Measurements from ENCODE around the gene ATP6AP2. TPM values are rescaled to one million over a fixed set of nuclear protein-coding genes. Genes with fewer than 3 reads are reported as not detected.
"Not testable (repeated sequence)": the region's sequence is repeated elsewhere in the genome, so short reads cannot be mapped to it uniquely, and the experiment has no call there.

The ATP6AP2 gene
- total and polyA plus RNA-seq, 7 donors: 16.8 to 121 (median 86.4) TPM

GRCh38 chrX:40579900-40580536 is 752 bp upstream of the ATP6AP2 start:
- intact Hi-C loops (cut with DNase I): loop anchor here (5.0 kb wide), 2 partner anchors 38 to 62 kb away; no protein-coding TSS in a partner anchor
- WGBS, 2 donors: 4 to 13% methylated on average over 12 of the region's 12 CpGs
- no peak for DNase-seq
- H3K27ac ChIP-seq: peak overlapping the region; percentile 90 to 98 (median 93)
- H3K9me3 ChIP-seq: no peaks in the 10 kb centered on the region
- no peak for TF ChIP-seq POLR2A (IDR thresholded peaks at IDR 0.05)
- TF ChIP-seq POLR2AphosphoS5 (IDR thresholded peaks at IDR 0.05): no peak
- no peak for TF ChIP-seq EP300 (IDR thresholded peaks at IDR 0.05)
- TF ChIP-seq CTCF (IDR thresholded peaks at IDR 0.05): no peak
- H3K36me3 ChIP-seq: no peaks in the 10 kb centered on the region
- no peaks in the 10 kb centered on the region for H3K27me3 ChIP-seq
- peak overlapping the region; percentile 56 to 86 (median 82) for H3K4me3 ChIP-seq
- peaks cover 0 to 10% (median 8%) of the 10 kb centered on the region in 4 donors for H3K4me1 ChIP-seq

GRCh38 chrX:40581336-40581920 is 658 bp downstream of the ATP6AP2 start:
- TF ChIP-seq POLR2A (IDR thresholded peaks at IDR 0.05) (no peak), EP300 (IDR thresholded peaks at IDR 0.05) (no peak), CTCF (IDR thresholded peaks at IDR 0.05) (no peak), POLR2AphosphoS5 (IDR thresholded peaks at IDR 0.05) (no peak)
- intact Hi-C loops (cut with DNase I): loop anchor here (5.0 kb wide), 2 partner anchors 39 to 61 kb away; no protein-coding TSS in a partner anchor

GRCh38 chrX:40582178-40582577 is 1.4 kb downstream of the ATP6AP2 start:
- not testable (repeated sequence) for H3K27me3 ChIP-seq, H3K27ac ChIP-seq, H3K4me1 ChIP-seq, DNase-seq, H3K36me3 ChIP-seq, H3K9me3 ChIP-seq
- peak overlapping the region in 1 of 4 donors; percentile 86 for H3K4me3 ChIP-seq
- 91 to 95% methylated on average over 13 of the region's 13 CpGs for WGBS, 2 donors
- intact Hi-C loops (cut with DNase I): loop anchor here (5.0 kb wide), 2 partner anchors 40 to 60 kb away; no protein-coding TSS in a partner anchor

More at GRCh38 chrX:40581336-40581920, 658 bp downstream of the ATP6AP2 start:
- WGBS, 2 donors: 1 to 3% methylated on average over 15 of the region's 15 CpGs
- Histone ChIP-seq H3K4me3 (peak overlapping the region; percentile 56 to 86 (median 82)), H3K36me3 (no peaks in the 10 kb centered on the region), H3K4me1 (peaks cover 0 to 10% (median 8%) of the 10 kb centered on the region in 4 donors), H3K9me3 (no peaks in the 10 kb centered on the region), H3K27me3 (no peaks in the 10 kb centered on the region), H3K27ac (peak overlapping the region; percentile 90 to 98 (median 93))
- DNase-seq: no peak

- TF ChIP-seq EP300 (IDR thresholded peaks at IDR 0.05): no peak
- no peak for TF ChIP-seq POLR2AphosphoS5 (IDR thresholded peaks at IDR 0.05)
- no peak for TF ChIP-seq POLR2A (IDR thresholded peaks at IDR 0.05)
- no peak for TF ChIP-seq CTCF (IDR thresholded peaks at IDR 0.05)
- 90 to 93% methylated on average over 2 of the region's 2 CpGs for WGBS, 2 donors
- H3K27ac ChIP-seq: no peak overlapping the region
Observed at GRCh38 chrX:40582811-40583210, 2.0 kb downstream of the ATP6AP2 start.

GRCh38 chrX:40587623-40588022 is 6.9 kb downstream of the ATP6AP2 start:
- intact Hi-C loops (cut with DNase I); H3K4me1 ChIP-seq; H3K27ac ChIP-seq; H3K9me3 ChIP-seq; H3K4me3 ChIP-seq; DNase-seq; H3K27me3 ChIP-seq: not testable (repeated sequence)
- 48 to 79% methylated on average over 1 of the region's 1 CpG for WGBS, 2 donors
- H3K36me3 ChIP-seq: peaks cover 0 to 24% (median 4%) of the 10 kb centered on the region in 4 donors

More at GRCh38 chrX:40582811-40583210, 2.0 kb downstream of the ATP6AP2 start:
- H3K4me1 ChIP-seq: peaks cover 0 to 10% (median 8%) of the 10 kb centered on the region in 4 donors
- H3K9me3 ChIP-seq: no peaks in the 10 kb centered on the region
- H3K36me3 ChIP-seq: no peaks in the 10 kb centered on the region
- intact Hi-C loops (cut with DNase I): loop anchor here (5.0 kb wide), 2 partner anchors 41 to 59 kb away; no protein-coding TSS in a partner anchor
- DNase-seq: no peak
- H3K4me3 ChIP-seq: no peak overlapping the region
- H3K27me3 ChIP-seq: no peaks in the 10 kb centered on the region

GRCh38 chrX:40589616-40590321 is 9.0 kb downstream of the ATP6AP2 start:
- WGBS, 2 donors: 84 to 93% methylated on average over 6 of the region's 6 CpGs
- H3K4me3 ChIP-seq; H3K9me3 ChIP-seq; H3K27me3 ChIP-seq; H3K4me1 ChIP-seq; H3K27ac ChIP-seq; DNase-seq; intact Hi-C loops (cut with DNase I): not testable (repeated sequence)
- peaks cover 0 to 36% (median 6%) of the 10 kb centered on the region in 4 donors for H3K36me3 ChIP-seq
